OCI-LY1 (cell line): ENCODE data around the gene VARS1.
A peak's percentile ranks its signal among the peaks of the same experiment; 100 is the strongest.

Experiments
- H2AFZ ChIP-seq: fragments of 200-600 bp; sonication (generic), shearing (Covaris generic); 2 replicates; pipeline ENCODE4 v1.6.0; 2014; ENCODE audit warnings: antibody characterized with exemption, mild to moderate bottlenecking, low read length
- H3F3A ChIP-seq: fragments of 200-600 bp; sonication (generic), shearing (Covaris generic); 2 replicates; pipeline ENCODE4 v1.6.0; 2014; ENCODE audit warnings: mild to moderate bottlenecking, antibody characterized with exemption, low read length, moderate library complexity; ENCODE audit not compliant: insufficient read depth
- H3K27ac ChIP-seq: fragments of 200-600 bp; sonication (generic); 2 replicates; pipeline ENCODE4 v1.5.1; 2014; ENCODE audit warnings: low read length, mixed run types, mild to moderate bottlenecking, low read depth; ENCODE audit not compliant: poor library complexity, severe bottlenecking
- H3K27me3 ChIP-seq: fragments of 200-600 bp; sonication (generic); 2 replicates; pipeline ENCODE4 v1.6.0; 2014; ENCODE audit warnings: antibody characterized with exemption, mild to moderate bottlenecking, low read length, moderate library complexity; ENCODE audit not compliant: insufficient read depth
- H3K36me3 ChIP-seq: fragments of 200-600 bp; sonication (generic); 2 replicates; pipeline ENCODE4 v1.6.1; 2014; ENCODE audit warnings: mild to moderate bottlenecking, antibody characterized with exemption, low read length, moderate library complexity, mixed read lengths; ENCODE audit not compliant: insufficient read depth
- H3K4me1 ChIP-seq: fragments of 200-600 bp; sonication (generic); 2 replicates; pipeline ENCODE4 v1.5.1; 2014; ENCODE audit warnings: mild to moderate bottlenecking, low read length, moderate library complexity; ENCODE audit not compliant: insufficient read depth, severe bottlenecking
- H3K4me2 ChIP-seq: fragments of 200-600 bp; sonication (generic), shearing (Covaris generic); 2 replicates; pipeline ENCODE4 v1.6.1; 2014; ENCODE audit warnings: low read length
- H3K4me3 ChIP-seq: fragments of 200-600 bp; sonication (generic); 2 replicates; pipeline ENCODE4 v1.5.1; 2014; ENCODE audit warnings: low read length, low read depth, mild to moderate bottlenecking, mixed read lengths; ENCODE audit not compliant: poor library complexity, severe bottlenecking
- H3K79me2 ChIP-seq: fragments of 200-600 bp; shearing (Covaris generic); 2 replicates; pipeline ENCODE4 v1.6.1; 2016; ENCODE audit warnings: mixed run types, low read length, mixed read lengths; ENCODE audit not compliant: insufficient read depth
- H3K9ac ChIP-seq: fragments of 200-600 bp; sonication (generic), shearing (Covaris generic); 2 replicates; pipeline ENCODE4 v1.6.1; 2014; ENCODE audit warnings: mild to moderate bottlenecking, low read length, mixed read lengths
- H3K9me2 ChIP-seq: fragments of 200-600 bp; sonication (generic), shearing (Covaris generic); 2 replicates; pipeline ENCODE4 v1.6.1; 2014; ENCODE audit warnings: low read depth, mild to moderate bottlenecking, low read length, mixed read lengths
- H3K9me3 ChIP-seq: fragments of 200-600 bp; shearing (Covaris generic); 2 replicates; pipeline ENCODE4 v1.6.1; 2014; ENCODE audit warnings: low read length, mixed read lengths
- H4K20me1 ChIP-seq: fragments of 200-600 bp; sonication (generic), shearing (Covaris generic); 2 replicates; pipeline ENCODE4 v1.6.0; 2016; ENCODE audit warnings: mild to moderate bottlenecking, low read length; ENCODE audit not compliant: insufficient read depth
- CTCF ChIP-seq: fragments of 200-600 bp; sonication (generic), shearing (Covaris generic); IDR thresholded peaks from 2 replicates; pipeline ENCODE4 v1.5.1; 2017; ENCODE audit warnings: mild to moderate bottlenecking, antibody characterized with exemption, low read length, moderate library complexity, mixed read lengths
- EZH2 ChIP-seq: fragments of 200-600 bp; sonication (generic), shearing (Covaris generic); IDR thresholded peaks from 2 replicates; pipeline ENCODE4 v1.8.0; 2017; ENCODE audit warnings: borderline replicate concordance, mixed run types, mild to moderate bottlenecking, antibody characterized with exemption, low read length, moderate library complexity, mixed read lengths

The VARS1 gene

GRCh38 chr6:31836474-31837368 lies 41.2 kb upstream of the VARS1 start:
- peaks cover 33% of the 10 kb centered on the region for H3K79me2 ChIP-seq
- H4K20me1 ChIP-seq = no peaks in the 10 kb centered on the region
- peak overlapping the region; percentile 97 for H3K27ac ChIP-seq
- H2AFZ ChIP-seq = no peak overlapping the region
- H3K27me3 ChIP-seq = no peaks in the 10 kb centered on the region
- H3K9me3 ChIP-seq = no peaks in the 10 kb centered on the region
- H3F3A ChIP-seq = peaks cover 30% of the 10 kb centered on the region
- peak overlapping the region; percentile 95 for H3K4me2 ChIP-seq
- H3K4me1 ChIP-seq = peaks cover 59% of the 10 kb centered on the region
- H3K36me3 ChIP-seq = peaks cover 66% of the 10 kb centered on the region
- peak overlapping the region; percentile 99 for H3K9ac ChIP-seq
- no peaks in the 10 kb centered on the region for H3K9me2 ChIP-seq
- H3K4me3 ChIP-seq = peak overlapping the region; percentile 96
- TF ChIP-seq EZH2 = no peak
- TF ChIP-seq CTCF = peak; percentile 9; the same call in 1 of the 2 replicates

GRCh38 chr6:31836047-31836473 lies 40.5 kb upstream of the VARS1 start:
- Histone ChIP-seq H3F3A (peaks cover 30% of the 10 kb centered on the region), H3K27me3 (no peaks in the 10 kb centered on the region), H2AFZ (no peak overlapping the region), H3K4me3 (peak overlapping the region; percentile 96), H3K4me1 (peaks cover 65% of the 10 kb centered on the region), H3K4me2 (peak overlapping the region; percentile 95), H3K9me2 (no peaks in the 10 kb centered on the region), H3K27ac (peak overlapping the region; percentile 97), H3K79me2 (peaks cover 40% of the 10 kb centered on the region), H3K9ac (peak overlapping the region; percentile 99), H3K36me3 (peaks cover 63% of the 10 kb centered on the region), H4K20me1 (no peaks in the 10 kb centered on the region), H3K9me3 (no peaks in the 10 kb centered on the region)
- no peak for TF ChIP-seq EZH2

GRCh38 chr6:31834367-31835250 lies 39.1 kb upstream of the VARS1 start:
- Histone ChIP-seq H3K4me2 (peak overlapping the region; percentile 95), H3K27ac (peak overlapping the region; percentile 97), H3K9me2 (no peaks in the 10 kb centered on the region), H3F3A (peaks cover 18% of the 10 kb centered on the region), H3K4me1 (peaks cover 69% of the 10 kb centered on the region), H3K36me3 (peaks cover 49% of the 10 kb centered on the region), H3K4me3 (peak overlapping the region; percentile 96), H3K79me2 (peaks cover 53% of the 10 kb centered on the region), H2AFZ (no peak overlapping the region), H3K9me3 (no peaks in the 10 kb centered on the region), H3K27me3 (no peaks in the 10 kb centered on the region), H4K20me1 (no peaks in the 10 kb centered on the region), H3K9ac (peak overlapping the region; percentile 99)
- TF ChIP-seq EZH2 (no peak), CTCF (no peak)
